ENCODE results near the gene KLRC4. TPM values are rescaled to one million over a fixed set of nuclear protein-coding genes. Genes with fewer than 3 reads are reported as not detected.
"Not testable (repeated sequence)": the region's sequence is repeated elsewhere in the genome, so short reads cannot be mapped to it uniquely, and the experiment has no call there.

The KLRC4 gene
- total RNA-seq, 2 donors from 2014 or later: not detected

DNA sequence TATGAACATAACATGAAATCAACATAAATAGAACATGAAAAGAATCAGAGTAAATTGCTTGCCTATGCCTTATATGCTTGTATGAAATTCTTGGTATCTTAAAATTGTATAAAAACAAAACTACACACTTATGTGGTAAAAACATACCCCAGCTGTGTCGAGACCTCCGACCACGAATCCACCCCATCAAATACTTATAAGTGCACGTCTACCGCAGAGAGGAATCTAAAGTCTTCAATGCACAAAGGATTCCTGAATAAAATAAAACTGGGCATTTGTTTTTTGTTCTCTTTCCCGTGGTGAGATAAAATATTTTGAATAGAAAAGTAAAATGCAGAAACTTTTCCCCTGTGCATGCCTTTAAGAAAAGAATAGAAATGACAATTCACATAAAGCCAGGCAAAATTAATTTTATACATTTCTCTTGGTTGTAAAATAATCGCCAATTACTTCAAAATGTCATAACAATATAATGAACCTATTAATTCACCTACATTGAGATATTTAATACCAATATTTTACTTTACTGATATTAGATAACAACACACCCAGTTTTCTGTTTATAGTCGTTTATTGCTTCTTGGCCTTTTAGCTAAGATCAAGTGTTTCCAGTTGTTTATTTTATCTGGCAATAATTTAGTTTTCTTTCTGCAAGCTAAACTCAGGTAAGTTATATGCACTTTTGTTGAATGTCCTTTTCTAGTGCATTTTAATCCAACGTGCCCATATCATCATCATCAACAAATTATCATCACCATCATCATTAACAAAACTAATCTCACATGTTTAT lies 20.7 kb downstream of the KLRC4 start:
- DNase-seq: no peak
- Histone ChIP-seq H3K9me3 (ENCODE audit: control insufficient read depth, low read length) (no peaks in the 10 kb centered on the region), H3K9ac (ENCODE audit: extremely low read depth, low read length, poor library complexity, severe bottlenecking) (no peak overlapping the region), H3K4me3 (ENCODE audit: low read length) (no peak overlapping the region), H3K4me1 (ENCODE audit: control insufficient read depth, insufficient read depth, low read length) (no peaks in the 10 kb centered on the region), H3K36me3 (ENCODE audit: control insufficient read depth, insufficient read depth, low read length) (no peaks in the 10 kb centered on the region), H3K27ac (ENCODE audit: low read depth, low read length) (no peak overlapping the region), H3K27me3 (ENCODE audit: control insufficient read depth, insufficient read depth, low read length, poor library complexity, severe bottlenecking) (no peaks in the 10 kb centered on the region)
- H3K27ac Mint-ChIP-seq: no peak overlapping the region
- 67 to 92% methylated on average over 1 to 9 of the region's 9 CpGs for WGBS, 2 experiments (ENCODE audit: insufficient coverage in 1 of 2, insufficient read length in 1 of 2)
- no peak overlapping the region for H3K4me3 Mint-ChIP-seq
- TF ChIP-seq, protein P1, sequence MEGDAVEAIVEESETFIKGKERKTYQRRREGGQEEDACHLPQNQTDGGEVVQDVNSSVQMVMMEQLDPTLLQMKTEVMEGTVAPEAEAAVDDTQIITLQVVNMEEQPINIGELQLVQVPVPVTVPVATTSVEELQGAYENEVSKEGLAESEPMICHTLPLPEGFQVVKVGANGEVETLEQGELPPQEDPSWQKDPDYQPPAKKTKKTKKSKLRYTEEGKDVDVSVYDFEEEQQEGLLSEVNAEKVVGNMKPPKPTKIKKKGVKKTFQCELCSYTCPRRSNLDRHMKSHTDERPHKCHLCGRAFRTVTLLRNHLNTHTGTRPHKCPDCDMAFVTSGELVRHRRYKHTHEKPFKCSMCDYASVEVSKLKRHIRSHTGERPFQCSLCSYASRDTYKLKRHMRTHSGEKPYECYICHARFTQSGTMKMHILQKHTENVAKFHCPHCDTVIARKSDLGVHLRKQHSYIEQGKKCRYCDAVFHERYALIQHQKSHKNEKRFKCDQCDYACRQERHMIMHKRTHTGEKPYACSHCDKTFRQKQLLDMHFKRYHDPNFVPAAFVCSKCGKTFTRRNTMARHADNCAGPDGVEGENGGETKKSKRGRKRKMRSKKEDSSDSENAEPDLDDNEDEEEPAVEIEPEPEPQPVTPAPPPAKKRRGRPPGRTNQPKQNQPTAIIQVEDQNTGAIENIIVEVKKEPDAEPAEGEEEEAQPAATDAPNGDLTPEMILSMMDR (conservative IDR thresholded peaks at IDR 0.05): no peak
- peaks cover 5% of the 10 kb centered on the region for H3K9me3 Mint-ChIP-seq
- H3K36me3 Mint-ChIP-seq (ENCODE audit: low read depth): no peaks in the 10 kb centered on the region
- H3K27me3 Mint-ChIP-seq (ENCODE audit: insufficient read depth): no peaks in the 10 kb centered on the region
- H3K4me1 Mint-ChIP-seq: no peaks in the 10 kb centered on the region

- H3K36me3 ChIP-seq (ENCODE audit: control insufficient read depth, insufficient read depth, low read length); DNase-seq; H3K9me3 ChIP-seq (ENCODE audit: control insufficient read depth, low read length); H3K27me3 ChIP-seq (ENCODE audit: control insufficient read depth, insufficient read depth, low read length, poor library complexity, severe bottlenecking); H3K4me1 ChIP-seq (ENCODE audit: control insufficient read depth, insufficient read depth, low read length); H3K4me3 Mint-ChIP-seq; H3K27ac Mint-ChIP-seq; H3K4me3 ChIP-seq (ENCODE audit: low read length); H3K27me3 Mint-ChIP-seq (ENCODE audit: insufficient read depth); H3K36me3 Mint-ChIP-seq (ENCODE audit: low read depth); H3K9ac ChIP-seq (ENCODE audit: extremely low read depth, low read length, poor library complexity, severe bottlenecking); H3K27ac ChIP-seq (ENCODE audit: low read depth, low read length); H3K4me1 Mint-ChIP-seq; H3K9me3 Mint-ChIP-seq: not testable (repeated sequence)
- WGBS, 2 experiments (ENCODE audit: insufficient coverage in 1 of 2, insufficient read length in 1 of 2): 95 to 96% methylated on average over 6 of the region's 6 CpGs
These were observed 22.1 kb downstream of the KLRC4 start for GRCh38 chr12:10387498-10387897.

DNA sequence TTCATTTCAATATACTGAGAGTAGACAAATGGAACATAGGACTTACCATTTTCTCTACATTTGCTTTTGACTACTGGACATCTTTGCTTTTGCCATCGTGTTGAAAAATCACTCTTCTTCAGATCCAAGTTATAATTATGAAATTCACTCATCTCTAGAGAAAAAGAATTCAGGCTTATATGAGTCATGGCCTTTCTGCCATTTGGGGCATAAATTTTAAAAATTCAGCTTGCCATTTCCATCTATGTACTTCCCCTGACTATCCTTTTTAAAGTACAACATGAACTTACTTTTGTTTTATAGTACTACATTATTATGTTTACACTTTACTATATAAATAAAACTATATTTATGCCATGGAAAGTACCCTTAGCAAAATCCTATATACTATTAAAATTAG lies 22.7 kb downstream of the KLRC4 start:
- Mint-ChIP-seq H3K27ac (no peak overlapping the region), H3K4me1 (no peaks in the 10 kb centered on the region), H3K9me3 (peaks cover 9% of the 10 kb centered on the region), H3K27me3 (ENCODE audit: insufficient read depth) (no peaks in the 10 kb centered on the region), H3K4me3 (no peak overlapping the region), H3K36me3 (ENCODE audit: low read depth) (no peaks in the 10 kb centered on the region)
- Histone ChIP-seq H3K9me3 (ENCODE audit: control insufficient read depth, low read length) (no peaks in the 10 kb centered on the region), H3K27me3 (ENCODE audit: control insufficient read depth, insufficient read depth, low read length, poor library complexity, severe bottlenecking) (no peaks in the 10 kb centered on the region), H3K27ac (ENCODE audit: low read depth, low read length) (no peak overlapping the region), H3K4me1 (ENCODE audit: control insufficient read depth, insufficient read depth, low read length) (no peaks in the 10 kb centered on the region), H3K9ac (ENCODE audit: extremely low read depth, low read length, poor library complexity, severe bottlenecking) (no peak overlapping the region), H3K4me3 (ENCODE audit: low read length) (no peak overlapping the region), H3K36me3 (ENCODE audit: control insufficient read depth, insufficient read depth, low read length) (no peaks in the 10 kb centered on the region)
- TF ChIP-seq, protein P1 (conservative IDR thresholded peaks at IDR 0.05): no peak
- WGBS, 2 experiments (ENCODE audit: insufficient coverage in 1 of 2, insufficient read length in 1 of 2): 74 to 86% methylated on average over 1 of the region's 1 CpG
- no peak for DNase-seq
